ENCODE results near the gene PIK3C2G.

Gene PIK3C2G

DNA sequence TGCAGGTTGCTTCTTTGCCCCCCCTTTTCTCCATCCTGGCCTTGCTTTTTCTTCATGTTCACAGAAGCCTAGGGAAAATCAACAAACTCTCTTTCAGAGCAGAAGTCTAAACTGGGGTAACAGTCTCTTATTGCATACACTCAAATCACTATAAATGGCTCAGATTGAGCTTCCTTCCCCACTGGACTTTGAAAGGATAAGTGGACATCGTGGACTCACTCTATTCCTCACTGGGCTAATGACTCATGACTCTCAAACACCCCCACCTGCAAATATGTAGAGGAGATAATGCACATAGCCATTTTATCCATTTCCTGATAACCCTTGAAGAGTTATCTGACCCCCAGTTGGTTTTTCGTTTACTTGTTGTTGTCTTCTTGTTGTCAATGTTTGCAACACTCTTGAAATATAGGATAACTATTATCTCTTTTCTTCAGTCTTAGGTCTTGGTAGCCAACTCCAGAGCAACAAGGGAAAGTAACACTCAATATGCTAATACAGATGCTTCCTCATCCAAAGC, 221.3 kb downstream of the PIK3C2G start:
- H3K27me3 ChIP-seq (ENCODE audit: insufficient read depth, low read length, poor library complexity, severe bottlenecking), result no peaks in the 10 kb centered on the region
- H3F3A ChIP-seq (ENCODE audit: low read depth), result no peaks in the 10 kb centered on the region
- H3K4me2 ChIP-seq (ENCODE audit: low read depth, low read length, poor library complexity, severe bottlenecking), result no peak overlapping the region
- H3K4me3 ChIP-seq (ENCODE audit: low read length, poor library complexity, severe bottlenecking), result no peak overlapping the region
- H2AFZ ChIP-seq (ENCODE audit: low read length), result no peak overlapping the region
- no peaks in the 10 kb centered on the region for H4K20me1 ChIP-seq (ENCODE audit: insufficient read depth, low read length, poor library complexity, severe bottlenecking)
- TF ChIP-seq, protein P1, sequence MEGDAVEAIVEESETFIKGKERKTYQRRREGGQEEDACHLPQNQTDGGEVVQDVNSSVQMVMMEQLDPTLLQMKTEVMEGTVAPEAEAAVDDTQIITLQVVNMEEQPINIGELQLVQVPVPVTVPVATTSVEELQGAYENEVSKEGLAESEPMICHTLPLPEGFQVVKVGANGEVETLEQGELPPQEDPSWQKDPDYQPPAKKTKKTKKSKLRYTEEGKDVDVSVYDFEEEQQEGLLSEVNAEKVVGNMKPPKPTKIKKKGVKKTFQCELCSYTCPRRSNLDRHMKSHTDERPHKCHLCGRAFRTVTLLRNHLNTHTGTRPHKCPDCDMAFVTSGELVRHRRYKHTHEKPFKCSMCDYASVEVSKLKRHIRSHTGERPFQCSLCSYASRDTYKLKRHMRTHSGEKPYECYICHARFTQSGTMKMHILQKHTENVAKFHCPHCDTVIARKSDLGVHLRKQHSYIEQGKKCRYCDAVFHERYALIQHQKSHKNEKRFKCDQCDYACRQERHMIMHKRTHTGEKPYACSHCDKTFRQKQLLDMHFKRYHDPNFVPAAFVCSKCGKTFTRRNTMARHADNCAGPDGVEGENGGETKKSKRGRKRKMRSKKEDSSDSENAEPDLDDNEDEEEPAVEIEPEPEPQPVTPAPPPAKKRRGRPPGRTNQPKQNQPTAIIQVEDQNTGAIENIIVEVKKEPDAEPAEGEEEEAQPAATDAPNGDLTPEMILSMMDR (conservative IDR thresholded peaks at IDR 0.05; ENCODE audit: low read length), result no peak
- TF ChIP-seq EZH2phosphoT487 (IDR thresholded peaks at IDR 0.05; ENCODE audit: borderline replicate concordance), result no peak
- no peaks in the 10 kb centered on the region for H3K9me3 ChIP-seq (ENCODE audit: insufficient read depth, low read depth, low read length)
- no peaks in the 10 kb centered on the region for H3K4me1 ChIP-seq (ENCODE audit: insufficient read depth, low read length, poor library complexity, severe bottlenecking)
- no peak overlapping the region for H3K9ac ChIP-seq (ENCODE audit: low read depth, low read length, poor library complexity, severe bottlenecking)
- no peaks in the 10 kb centered on the region for H3K79me2 ChIP-seq (ENCODE audit: insufficient read depth, low read length)
- H3K9me2 ChIP-seq (replicated peaks; ENCODE audit: low read depth, low read length), result no peaks in the 10 kb centered on the region
- H3K36me3 ChIP-seq (ENCODE audit: insufficient read depth, low read length), result no peaks in the 10 kb centered on the region

DNA sequence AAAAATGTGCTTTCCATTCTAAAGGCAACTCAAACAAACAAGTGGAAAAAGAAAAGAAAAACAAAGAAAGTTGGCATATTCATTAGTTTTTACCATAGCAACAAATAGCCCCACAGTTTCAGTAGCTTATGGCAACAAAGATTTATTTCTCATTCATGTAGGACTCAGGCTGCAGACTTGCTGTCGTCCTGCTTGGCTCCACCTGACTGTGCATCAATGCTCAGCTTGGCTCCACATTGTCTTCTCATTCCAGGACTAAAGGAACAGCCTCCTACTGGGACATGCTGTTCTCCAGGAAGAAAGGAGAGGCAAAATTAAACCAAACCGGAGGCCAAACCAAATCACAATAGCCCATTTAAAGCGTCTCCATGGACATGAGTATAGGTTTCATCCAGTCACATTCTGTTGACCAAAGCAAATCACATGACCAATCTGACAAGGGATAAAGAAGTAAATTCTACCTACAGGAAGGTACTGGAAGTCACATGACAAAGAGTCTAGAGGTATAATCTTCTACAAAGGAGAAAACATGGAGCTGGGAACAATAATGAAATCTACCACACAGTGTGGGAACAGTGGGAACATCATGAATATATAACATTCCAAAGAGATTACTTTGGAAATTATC, 222.5 kb downstream of the PIK3C2G start:
- H3K9me2 ChIP-seq (replicated peaks; ENCODE audit: low read depth, low read length), result no peaks in the 10 kb centered on the region

DNA sequence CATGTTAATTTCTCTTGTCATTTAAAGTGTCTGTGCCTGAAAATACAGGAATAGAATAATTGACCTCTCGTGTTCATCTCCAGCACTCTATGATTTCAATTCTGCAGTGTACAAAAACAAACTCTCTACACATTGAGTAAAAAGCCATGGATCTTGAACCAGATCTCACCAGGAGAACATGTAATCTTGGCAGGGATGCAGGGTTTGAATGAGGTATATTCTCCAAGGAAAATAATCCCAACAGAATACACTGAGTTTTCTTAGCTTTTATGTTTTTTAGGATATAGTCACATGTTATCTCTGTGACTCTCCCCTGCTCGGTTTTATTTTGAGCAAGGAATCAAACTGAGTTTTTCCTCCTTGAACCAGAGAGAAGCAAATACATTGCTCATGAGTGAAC, 224.7 kb downstream of the PIK3C2G start:
- Histone ChIP-seq H4K20me1 (ENCODE audit: insufficient read depth, low read length, poor library complexity, severe bottlenecking) (no peaks in the 10 kb centered on the region), H3K79me2 (ENCODE audit: insufficient read depth, low read length) (no peaks in the 10 kb centered on the region), H3K4me3 (ENCODE audit: low read length, poor library complexity, severe bottlenecking) (no peak overlapping the region), H2AFZ (ENCODE audit: low read length) (no peak overlapping the region), H3K9ac (ENCODE audit: low read depth, low read length, poor library complexity, severe bottlenecking) (no peak overlapping the region), H3K4me1 (ENCODE audit: insufficient read depth, low read length, poor library complexity, severe bottlenecking) (no peaks in the 10 kb centered on the region), H3K9me2 (replicated peaks; ENCODE audit: low read depth, low read length) (no peaks in the 10 kb centered on the region), H3F3A (ENCODE audit: low read depth) (no peaks in the 10 kb centered on the region), H3K9me3 (ENCODE audit: insufficient read depth, low read depth, low read length) (no peaks in the 10 kb centered on the region), H3K4me2 (ENCODE audit: low read depth, low read length, poor library complexity, severe bottlenecking) (no peak overlapping the region), H3K27me3 (ENCODE audit: insufficient read depth, low read length, poor library complexity, severe bottlenecking) (no peaks in the 10 kb centered on the region), H3K36me3 (ENCODE audit: insufficient read depth, low read length) (no peaks in the 10 kb centered on the region)
- TF ChIP-seq, protein P1 (conservative IDR thresholded peaks at IDR 0.05; ENCODE audit: low read length), result no peak
- TF ChIP-seq EZH2phosphoT487 (IDR thresholded peaks at IDR 0.05; ENCODE audit: borderline replicate concordance), result no peak

More for the DNA sequence above, 222.5 kb downstream of the PIK3C2G start:
- H3K9me3 ChIP-seq (ENCODE audit: insufficient read depth, low read depth, low read length), result no peaks in the 10 kb centered on the region
- H3K79me2 ChIP-seq (ENCODE audit: insufficient read depth, low read length), result no peaks in the 10 kb centered on the region
- no peaks in the 10 kb centered on the region for H3K4me1 ChIP-seq (ENCODE audit: insufficient read depth, low read length, poor library complexity, severe bottlenecking)
- H4K20me1 ChIP-seq (ENCODE audit: insufficient read depth, low read length, poor library complexity, severe bottlenecking), result no peaks in the 10 kb centered on the region
- no peak overlapping the region for H3K9ac ChIP-seq (ENCODE audit: low read depth, low read length, poor library complexity, severe bottlenecking)
- TF ChIP-seq EZH2phosphoT487 (IDR thresholded peaks at IDR 0.05; ENCODE audit: borderline replicate concordance), result no peak
- TF ChIP-seq, protein P1 (conservative IDR thresholded peaks at IDR 0.05; ENCODE audit: low read length), result no peak
- no peaks in the 10 kb centered on the region for H3K27me3 ChIP-seq (ENCODE audit: insufficient read depth, low read length, poor library complexity, severe bottlenecking)
- no peak overlapping the region for H3K4me3 ChIP-seq (ENCODE audit: low read length, poor library complexity, severe bottlenecking)
- no peak overlapping the region for H3K4me2 ChIP-seq (ENCODE audit: low read depth, low read length, poor library complexity, severe bottlenecking)
- no peaks in the 10 kb centered on the region for H3K36me3 ChIP-seq (ENCODE audit: insufficient read depth, low read length)
- H3F3A ChIP-seq (ENCODE audit: low read depth), result no peaks in the 10 kb centered on the region
- no peak overlapping the region for H2AFZ ChIP-seq (ENCODE audit: low read length)

Measured in Loucy (cell line).